ENCODE results near the gene INF2.

DNA sequence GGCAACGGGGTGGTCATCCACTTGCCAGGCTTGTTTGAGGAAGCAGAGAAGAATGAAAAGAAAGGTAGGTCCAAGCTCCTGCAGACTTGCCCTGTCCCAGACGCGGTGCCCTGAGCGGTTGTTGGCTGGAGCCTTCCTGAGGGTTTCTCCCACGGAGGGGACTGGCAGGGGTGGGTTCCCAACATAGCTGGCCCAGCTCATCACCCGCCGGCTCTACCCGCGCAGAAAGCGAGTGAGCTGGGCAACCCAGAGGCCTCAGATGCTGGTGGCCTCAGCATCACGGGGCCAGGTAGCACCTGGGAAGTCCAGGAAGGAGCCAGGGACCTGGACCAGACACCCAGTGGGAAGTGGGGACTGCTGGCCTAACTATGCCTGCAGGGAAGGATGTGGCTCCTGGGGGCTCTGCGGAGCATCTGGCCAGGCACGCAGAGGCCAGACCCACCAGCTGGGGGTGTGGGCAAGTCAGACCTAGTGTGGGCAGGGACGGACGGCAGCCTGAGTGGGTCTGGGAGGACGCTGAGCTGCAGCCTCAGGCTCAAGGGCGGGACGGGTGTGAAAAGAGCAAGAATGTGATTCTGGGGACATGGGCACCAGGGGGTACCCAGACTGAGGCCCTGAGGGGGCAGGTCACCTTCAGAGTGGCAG, 49.1 kb downstream of the INF2 start:
- TF ChIP-seq, protein P1, sequence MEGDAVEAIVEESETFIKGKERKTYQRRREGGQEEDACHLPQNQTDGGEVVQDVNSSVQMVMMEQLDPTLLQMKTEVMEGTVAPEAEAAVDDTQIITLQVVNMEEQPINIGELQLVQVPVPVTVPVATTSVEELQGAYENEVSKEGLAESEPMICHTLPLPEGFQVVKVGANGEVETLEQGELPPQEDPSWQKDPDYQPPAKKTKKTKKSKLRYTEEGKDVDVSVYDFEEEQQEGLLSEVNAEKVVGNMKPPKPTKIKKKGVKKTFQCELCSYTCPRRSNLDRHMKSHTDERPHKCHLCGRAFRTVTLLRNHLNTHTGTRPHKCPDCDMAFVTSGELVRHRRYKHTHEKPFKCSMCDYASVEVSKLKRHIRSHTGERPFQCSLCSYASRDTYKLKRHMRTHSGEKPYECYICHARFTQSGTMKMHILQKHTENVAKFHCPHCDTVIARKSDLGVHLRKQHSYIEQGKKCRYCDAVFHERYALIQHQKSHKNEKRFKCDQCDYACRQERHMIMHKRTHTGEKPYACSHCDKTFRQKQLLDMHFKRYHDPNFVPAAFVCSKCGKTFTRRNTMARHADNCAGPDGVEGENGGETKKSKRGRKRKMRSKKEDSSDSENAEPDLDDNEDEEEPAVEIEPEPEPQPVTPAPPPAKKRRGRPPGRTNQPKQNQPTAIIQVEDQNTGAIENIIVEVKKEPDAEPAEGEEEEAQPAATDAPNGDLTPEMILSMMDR (conservative IDR thresholded peaks at IDR 0.05): no peak
- TF ChIP-seq EZH2 (IDR thresholded peaks at IDR 0.05; ENCODE audit: low read depth): no peak

Measured in PC-9 (cell line).